GM21447 (cell line): ENCODE results near the gene INPP5E.

Source experiments
- ATAC-seq: cut with Tn5 transposase; IDR thresholded peaks from one replicate; pipeline ENCODE4 v1.9.1; 2021; ENCODE audit not compliant: unreplicated experiment

The INPP5E gene

DNA sequence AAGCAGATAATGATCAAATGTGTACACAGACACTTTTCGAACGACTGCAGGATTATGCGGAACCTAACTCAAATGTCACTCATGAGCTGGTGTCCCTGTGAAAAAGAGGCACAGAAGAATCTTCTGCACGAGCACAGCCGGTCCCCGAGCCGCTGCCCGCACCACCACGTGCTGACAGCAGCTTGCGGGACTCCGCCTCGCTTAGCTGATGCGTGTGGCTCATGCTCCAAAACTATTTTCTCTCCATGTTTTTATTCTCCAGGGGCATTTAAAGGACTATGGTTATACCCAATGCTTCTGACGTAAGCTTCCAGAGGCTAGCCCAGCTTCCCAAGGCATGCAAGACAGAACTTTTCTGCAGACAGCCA is 33.7 kb upstream of the INPP5E start:
- ATAC-seq = no peak

GRCh38 chr9:136472640-136473353 is 33.2 kb upstream of the INPP5E start:
- ATAC-seq = no peak

DNA sequence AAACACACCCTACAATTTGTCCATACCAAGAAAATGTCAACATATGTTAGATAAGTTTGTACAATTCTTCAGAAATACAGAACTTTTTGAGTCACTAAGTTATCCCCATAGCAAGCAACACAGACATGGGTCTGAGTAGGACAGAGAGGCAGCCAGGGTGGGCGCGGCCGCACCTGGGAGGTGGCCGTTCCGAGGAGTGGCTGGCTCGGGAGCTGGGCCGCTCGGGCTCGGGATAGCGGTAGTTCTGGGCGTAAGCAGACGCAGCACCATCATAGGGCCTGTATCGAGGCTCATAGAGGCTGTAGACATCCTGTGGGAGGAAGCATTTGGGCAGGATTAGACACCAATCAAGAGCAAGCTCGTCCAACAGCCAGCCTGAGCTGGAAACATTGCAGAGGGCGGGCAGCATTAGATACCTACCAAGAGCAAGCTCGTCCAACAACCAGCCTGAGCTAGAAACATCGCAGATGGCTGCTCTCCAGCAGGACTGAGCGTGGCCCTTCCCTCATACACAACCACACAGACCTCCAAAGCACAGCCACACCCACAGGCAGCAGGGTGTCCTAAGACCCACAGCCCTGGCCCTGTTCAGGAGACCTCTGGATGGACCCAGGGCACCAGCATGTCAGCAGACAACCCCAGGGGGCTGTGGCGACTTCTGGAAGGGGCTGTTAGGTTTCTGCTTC is 32.3 kb upstream of the INPP5E start:
- ATAC-seq = no peak

DNA sequence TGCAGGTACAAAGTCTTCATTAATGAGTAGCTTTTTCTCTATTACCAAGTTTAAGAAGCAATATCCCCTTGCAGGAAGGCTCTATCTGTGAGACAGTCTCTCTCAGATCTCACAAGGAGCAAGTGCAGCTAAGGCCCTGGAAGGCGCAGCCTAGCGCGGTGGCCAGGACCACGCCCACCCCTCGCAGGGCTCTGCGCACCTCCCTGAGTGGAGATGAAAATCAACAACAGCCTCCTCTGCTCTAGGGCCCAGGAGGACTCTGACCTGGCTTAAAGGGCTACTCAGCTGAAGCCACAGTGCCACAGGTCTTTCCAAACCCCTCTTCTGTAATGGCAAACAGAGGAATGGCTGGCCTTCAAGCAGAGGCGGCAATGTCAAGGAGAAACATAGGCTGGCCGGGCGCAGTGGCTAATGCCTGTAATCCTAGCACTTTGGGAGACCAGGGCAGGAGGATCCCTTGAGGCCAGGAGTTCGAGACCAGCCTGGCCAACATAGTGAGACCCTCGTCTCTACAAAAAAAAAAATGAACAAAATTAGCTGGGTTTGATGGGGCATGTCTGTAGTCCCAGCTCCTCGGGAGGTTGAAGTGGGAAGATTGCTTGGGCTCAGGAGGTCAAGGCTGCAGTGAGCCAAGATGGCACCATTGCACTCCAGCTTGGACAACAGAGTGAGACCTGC is 31.3 kb upstream of the INPP5E start:
- no peak for ATAC-seq

GRCh38 chr9:136470356-136470755 is 30.7 kb upstream of the INPP5E start:
- ATAC-seq = no peak

DNA sequence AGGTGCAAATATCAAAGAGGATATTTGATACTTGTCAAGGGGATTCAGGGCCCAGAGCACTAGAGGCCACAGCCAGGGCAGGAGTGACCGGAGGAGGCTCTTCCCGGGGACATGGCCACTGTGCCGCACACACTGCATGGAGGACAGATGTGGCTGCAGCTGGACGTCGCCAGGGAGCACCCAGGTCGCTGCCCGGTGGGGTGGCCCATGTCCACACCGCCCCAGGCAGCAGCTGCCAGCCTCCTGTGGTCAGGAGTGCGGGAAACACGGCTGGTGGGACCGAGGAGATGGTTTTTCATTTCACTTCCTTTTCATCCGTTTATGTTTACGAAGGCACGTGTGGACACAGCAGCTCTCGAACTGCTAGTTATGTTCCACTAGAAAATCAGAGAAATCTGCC is 28.1 kb upstream of the INPP5E start:
- ATAC-seq = no peak

DNA sequence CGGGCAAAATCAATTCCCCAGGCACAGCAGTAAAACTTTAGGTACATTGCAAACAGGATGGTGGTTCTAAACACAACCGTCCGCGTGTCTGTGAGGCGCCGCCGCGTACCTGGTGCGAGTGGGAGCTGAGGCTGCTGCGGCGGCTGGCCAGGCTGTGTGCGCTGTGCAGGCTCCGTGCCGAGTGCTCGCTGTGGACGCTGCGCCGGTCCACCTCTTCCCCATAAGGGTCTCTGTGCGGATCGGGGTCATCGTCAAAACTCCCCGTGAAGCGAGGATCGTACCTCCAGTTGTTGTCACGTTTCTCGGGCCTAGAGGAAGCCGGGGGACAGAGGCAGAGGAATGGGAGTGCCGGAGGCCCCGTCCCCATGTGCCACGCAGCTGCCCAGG is 26.5 kb upstream of the INPP5E start:
- no peak for ATAC-seq

DNA sequence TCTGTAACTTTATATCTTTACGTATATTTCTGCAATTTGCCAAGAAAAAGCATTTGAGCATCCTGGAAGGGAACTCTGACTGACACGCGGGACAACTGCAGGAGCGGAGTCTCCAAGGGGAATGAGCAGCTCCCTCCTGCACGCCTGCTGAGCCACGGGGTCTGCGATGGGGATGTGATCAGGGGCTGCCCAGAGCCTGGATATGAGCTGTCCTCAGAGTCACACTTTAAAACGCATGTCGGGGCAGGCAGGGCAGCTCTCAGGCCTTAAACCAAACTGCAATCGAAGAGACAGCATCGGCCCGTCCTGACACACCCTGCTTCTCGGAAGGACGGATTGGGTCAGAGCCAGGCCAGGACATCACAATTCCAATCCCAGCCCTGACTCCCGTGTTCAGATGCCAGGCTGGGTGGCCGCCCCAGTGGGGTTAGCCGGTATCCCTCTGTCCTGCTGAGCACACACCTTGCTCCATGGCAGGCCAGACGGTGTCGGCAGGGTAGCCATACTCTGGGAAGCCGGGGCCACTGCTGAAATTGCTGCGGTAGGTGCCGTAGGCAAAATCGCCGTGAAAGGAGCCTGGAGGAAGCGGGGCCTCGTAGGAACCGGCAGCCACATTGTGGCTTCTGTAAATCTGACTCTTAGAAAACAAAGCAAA is 26.0 kb upstream of the INPP5E start:
- ATAC-seq = no peak

DNA sequence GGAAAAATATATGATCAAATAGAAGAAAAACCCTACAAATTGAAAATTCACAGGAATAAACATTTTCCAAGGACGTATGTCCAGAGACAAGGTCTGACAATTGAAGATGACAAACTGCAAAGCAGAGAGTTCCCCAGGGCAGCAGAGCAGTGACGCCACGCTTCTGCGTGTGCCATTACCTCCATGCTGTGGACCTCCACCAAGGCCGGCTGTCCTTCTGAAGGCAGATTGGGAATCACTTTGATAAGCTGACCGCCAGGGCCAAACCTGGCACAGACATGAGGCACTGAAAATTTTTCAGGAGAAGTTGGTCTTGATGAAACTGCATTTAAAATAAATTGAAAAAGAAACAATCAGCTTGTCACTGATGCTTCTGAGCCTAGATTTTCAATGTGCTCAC is 24.6 kb upstream of the INPP5E start:
- ATAC-seq = no peak

DNA sequence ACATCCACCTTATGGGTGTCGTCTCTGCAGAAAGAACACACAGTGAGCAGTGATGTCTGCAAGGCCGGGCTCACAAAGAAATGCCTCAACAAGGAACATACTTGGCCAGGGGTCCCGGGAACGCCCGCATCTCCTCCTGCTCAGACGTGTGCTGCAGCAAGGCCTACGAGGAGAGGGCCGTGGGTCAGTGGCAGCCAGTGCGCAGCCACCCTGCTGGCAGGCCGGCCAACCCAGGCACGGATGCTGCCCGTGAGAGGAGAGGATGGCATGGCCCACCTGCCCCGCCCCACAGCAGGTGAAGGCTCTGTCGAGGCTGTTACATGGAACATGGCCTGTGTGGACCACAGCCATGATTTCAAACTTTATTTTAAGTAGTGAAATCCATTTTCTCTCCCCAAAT is 23.9 kb upstream of the INPP5E start:
- ATAC-seq = no peak

DNA sequence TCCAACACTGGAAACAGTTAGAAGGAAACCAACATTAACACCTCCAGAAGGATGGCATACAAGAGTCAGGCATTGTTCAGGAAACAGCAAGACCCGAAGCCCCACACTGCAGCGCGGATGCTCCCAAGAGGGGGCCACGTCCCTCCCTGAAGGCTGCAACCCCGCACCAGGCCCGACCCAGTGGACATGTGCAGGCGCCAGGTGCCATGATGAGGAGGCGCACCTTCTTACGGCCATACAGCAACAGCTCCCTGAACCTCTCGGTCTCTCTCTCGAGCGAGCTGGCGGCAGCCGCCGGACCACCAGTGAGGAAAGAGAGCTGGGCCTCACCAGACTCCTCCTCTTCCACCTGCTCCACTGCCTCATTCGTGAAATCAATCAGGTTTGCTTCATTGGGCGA is 23.0 kb upstream of the INPP5E start:
- ATAC-seq = no peak

DNA sequence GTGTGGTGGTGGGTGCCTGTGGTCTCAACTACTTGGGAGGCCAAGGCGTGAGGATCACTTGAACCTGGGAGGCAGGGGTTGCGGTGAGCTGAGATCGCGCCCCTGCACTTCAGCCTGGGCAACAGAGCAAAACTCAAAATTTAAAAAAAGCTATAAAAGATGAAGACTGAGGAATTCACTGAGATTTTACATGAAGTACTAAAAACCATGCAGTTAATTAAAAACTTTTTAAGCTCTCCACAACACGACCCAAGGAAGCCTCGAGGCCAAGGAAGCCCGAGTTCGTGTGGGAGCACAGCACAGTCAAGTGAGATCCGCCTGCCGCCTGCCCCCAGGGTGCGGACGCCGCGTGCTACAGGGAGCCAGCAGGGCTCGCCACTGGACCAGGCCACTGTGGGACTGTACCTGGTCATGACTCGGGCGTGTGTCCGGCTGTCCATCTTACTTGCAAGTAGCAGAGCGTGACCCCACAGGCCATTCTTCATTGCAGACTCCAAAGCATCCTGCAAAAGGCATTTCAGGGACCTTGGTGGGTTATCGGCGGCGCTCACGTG is 21.2 kb upstream of the INPP5E start:
- no peak for ATAC-seq

- ATAC-seq = no peak
Observed at GRCh38 chr9:136459425-136459824, 19.8 kb upstream of the INPP5E start.

DNA sequence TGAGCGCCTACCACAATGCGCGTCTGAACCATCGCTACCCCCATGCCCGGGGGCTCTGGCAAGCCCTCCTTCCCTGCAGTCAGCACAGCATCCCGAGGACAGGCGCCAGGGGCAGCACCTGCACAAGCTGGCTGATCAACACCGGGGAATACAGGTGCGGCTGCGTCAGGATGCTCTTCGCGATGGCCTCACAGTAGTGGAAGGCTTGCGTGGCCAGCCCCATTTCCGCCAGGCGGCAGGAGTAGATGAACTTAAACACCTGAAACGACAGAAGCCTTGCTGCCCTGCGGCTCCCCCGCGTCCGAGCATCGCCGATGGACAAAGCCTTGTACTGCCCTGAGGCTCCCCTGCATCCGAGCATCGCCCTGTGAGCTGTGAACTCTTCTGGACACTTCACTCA is 17.7 kb upstream of the INPP5E start:
- ATAC-seq = no peak

DNA sequence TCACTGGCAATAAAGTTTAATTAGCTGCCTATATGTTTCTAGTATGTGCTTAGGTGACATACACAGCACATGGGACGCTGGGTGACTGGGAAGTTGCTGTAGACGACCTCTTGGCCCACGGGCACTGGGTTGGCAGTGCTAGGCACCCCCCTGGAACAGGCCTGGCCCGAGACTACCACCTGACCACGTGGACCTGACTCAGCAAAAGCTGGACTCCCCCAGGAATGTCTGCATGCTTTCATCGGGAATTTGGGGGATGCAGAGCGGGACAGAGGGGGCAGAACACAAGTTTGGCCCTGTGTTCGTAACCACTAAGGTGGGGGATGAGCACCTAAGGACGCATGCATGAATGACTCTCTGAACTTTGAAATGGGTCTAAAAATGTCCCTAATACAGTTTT is 16.6 kb upstream of the INPP5E start:
- no peak for ATAC-seq

DNA sequence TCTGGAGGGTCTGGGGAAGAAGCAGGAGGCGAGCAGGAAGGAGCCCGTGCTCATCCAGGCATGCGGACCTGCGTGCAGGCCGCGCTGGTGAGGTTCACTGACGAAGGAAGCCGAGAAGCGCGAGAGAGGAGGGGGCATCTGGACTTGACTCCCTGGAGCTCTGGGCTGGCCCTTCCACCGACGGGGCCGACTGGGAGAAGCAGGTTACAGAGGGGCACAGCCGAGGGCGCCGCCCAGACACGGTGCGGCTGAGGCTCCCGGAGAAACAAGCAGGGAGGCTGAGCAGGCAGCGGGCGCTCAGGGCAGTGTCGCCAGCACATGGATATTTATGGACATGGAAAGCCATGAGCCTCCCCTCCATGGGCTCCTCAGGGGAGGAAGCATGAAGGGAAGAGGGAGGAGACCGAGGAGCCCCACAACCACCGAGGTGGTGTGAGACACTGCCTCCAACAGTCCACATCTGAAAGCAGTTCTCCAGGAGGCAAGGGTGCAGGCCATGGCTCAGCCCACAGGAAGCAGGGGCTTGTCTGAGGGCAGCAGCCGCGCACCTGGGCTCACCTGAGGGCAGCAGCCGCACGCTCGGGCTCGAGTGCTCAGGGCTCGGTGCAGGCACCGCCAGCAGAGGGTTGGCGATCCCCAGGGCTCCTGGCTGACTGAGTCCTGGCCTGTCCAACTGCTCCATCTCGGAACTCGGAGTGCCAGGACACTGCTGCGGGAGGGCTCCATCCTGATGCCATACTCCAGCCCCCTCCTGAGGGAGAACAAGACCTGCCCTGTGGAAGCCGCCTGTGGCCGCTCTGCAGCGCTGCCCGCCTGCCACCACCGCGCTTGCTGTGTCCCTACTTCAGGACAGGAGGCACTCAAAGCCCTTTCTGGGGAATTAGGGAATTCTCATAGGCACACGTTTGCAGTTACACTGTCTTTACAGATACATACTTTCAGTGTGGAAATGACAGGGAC is 15.7 kb upstream of the INPP5E start:
- no peak for ATAC-seq

- no peak for ATAC-seq
Observed at GRCh38 chr9:136454026-136454796, 14.6 kb upstream of the INPP5E start.

DNA sequence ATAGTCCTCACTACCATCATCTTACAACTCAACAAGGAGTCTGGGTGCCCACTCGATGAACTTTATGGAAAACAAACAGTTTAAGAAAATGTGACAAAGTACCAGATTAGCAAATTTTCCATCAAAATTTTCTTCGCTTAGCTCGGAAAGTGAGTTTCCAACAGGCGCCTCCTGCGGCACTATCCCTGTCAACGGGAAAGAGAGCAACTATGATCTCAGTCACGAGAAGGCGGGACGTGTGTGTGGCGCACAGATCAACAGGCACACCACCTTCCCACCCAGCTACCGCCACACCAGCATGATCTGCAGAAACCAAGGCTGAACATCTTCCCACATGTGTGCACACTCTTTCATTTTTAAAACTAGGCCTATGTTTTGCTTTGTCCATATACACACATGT is 13.7 kb upstream of the INPP5E start:
- no peak for ATAC-seq

DNA sequence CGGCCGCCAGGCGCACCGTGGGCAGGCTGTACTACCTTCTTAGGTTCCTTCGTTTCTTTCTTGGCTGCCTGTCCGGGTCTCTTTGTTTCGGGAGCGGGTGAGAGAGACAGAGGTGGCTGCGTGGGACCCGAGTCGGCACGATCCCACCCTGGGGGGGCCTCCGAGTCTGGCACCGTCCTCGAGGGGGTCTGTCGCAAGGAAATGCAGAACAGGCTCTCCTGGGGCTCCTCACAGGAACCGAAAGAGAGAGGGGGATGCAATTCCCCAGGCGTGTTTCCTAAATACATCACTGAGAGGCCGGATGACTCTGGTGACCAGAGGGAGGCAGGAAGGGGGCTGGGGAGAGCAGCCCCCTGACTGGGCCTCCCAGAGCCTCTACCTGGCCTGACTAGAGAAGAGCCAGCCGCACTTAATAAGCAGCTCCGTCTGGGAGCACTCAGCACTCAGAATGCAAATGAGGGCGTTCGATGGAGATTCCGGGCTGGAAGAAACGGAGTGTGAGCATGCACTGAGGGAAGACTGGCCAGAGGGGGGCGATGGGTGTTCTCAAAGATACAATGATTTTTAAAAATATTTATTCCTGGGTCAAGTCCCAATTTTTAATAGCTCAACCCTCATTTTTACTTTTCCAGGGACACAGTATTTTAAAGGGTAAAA is 11.7 kb upstream of the INPP5E start:
- no peak for ATAC-seq
